GM18858 (cell line): ENCODE data around the gene FOXI1.
"Not testable (repeated sequence)": the region's sequence is repeated elsewhere in the genome, so short reads cannot be mapped to it uniquely, and the experiment has no call there.

Source experiments
- ATAC-seq: cut with Tn5 transposase; IDR thresholded peaks from one replicate; pipeline ENCODE4 v1.9.1; 2021; ENCODE audit not compliant: unreplicated experiment

FOXI1 gene

GRCh38 chr5:170092455-170093101 is 13.1 kb upstream of the FOXI1 start:
- ATAC-seq, result no peak

GRCh38 chr5:170094329-170094728 is 11.4 kb upstream of the FOXI1 start:
- not testable (repeated sequence) for ATAC-seq

GRCh38 chr5:170095646-170096045 is 10.1 kb upstream of the FOXI1 start:
- ATAC-seq, result no peak

- ATAC-seq, result no peak
Measured at GRCh38 chr5:170097934-170098333, 7.8 kb upstream of the FOXI1 start.

GRCh38 chr5:170100066-170100943 is 5.4 kb upstream of the FOXI1 start:
- no peak for ATAC-seq

- ATAC-seq, result no peak
Measured at GRCh38 chr5:170103447-170103846, 2.2 kb upstream of the FOXI1 start.

- ATAC-seq, result no peak
Measured at GRCh38 chr5:170104299-170104698, 1.4 kb upstream of the FOXI1 start.

GRCh38 chr5:170104710-170105109 is 987 bp upstream of the FOXI1 start:
- no peak for ATAC-seq

GRCh38 chr5:170107674-170108073 is 2.0 kb downstream of the FOXI1 start:
- no peak for ATAC-seq

GRCh38 chr5:170108266-170108785 is 2.6 kb downstream of the FOXI1 start:
- no peak for ATAC-seq

- no peak for ATAC-seq
Measured at GRCh38 chr5:170109059-170110031, 3.6 kb downstream of the FOXI1 start.

- ATAC-seq, result no peak
Measured at GRCh38 chr5:170110403-170111087, 4.8 kb downstream of the FOXI1 start.

- no peak for ATAC-seq
Measured at GRCh38 chr5:170111088-170111785, 5.5 kb downstream of the FOXI1 start.

GRCh38 chr5:170112876-170113521 is 7.3 kb downstream of the FOXI1 start:
- ATAC-seq, result no peak

GRCh38 chr5:170113522-170113900 is 7.8 kb downstream of the FOXI1 start:
- ATAC-seq, result no peak

- ATAC-seq, result no peak
Measured at GRCh38 chr5:170114271-170114670, 8.6 kb downstream of the FOXI1 start.

GRCh38 chr5:170115925-170116324 is 10.2 kb downstream of the FOXI1 start:
- no peak for ATAC-seq

- no peak for ATAC-seq
Measured at GRCh38 chr5:170117736-170118135, 12.0 kb downstream of the FOXI1 start.

GRCh38 chr5:170120576-170120975 is 14.9 kb downstream of the FOXI1 start:
- ATAC-seq, result no peak
